ENCODE measurements around the gene UGT1A6. TPM values are rescaled to one million over a fixed set of nuclear protein-coding genes. Genes with fewer than 3 reads are reported as not detected.

UGT1A6 gene
- total and polyA plus RNA-seq, 2 donors (not counting 3 experiments of a cell fraction or from before 2014, with no cell fraction given) = not detected

GRCh38 chr2:233795735-233796171 lies 103.1 kb downstream of the UGT1A6 start:
- CTCF ChIA-PET = no interaction called here
- TF ChIP-seq GATA2 (IDR thresholded peaks at IDR 0.05; ENCODE audit: insufficient read depth, insufficient read length, low read depth, low read length) (no peak), CTCF (IDR thresholded peaks at IDR 0.05; ENCODE audit: extremely low read depth in 1 of 2, insufficient read depth in 1 of 2, low read depth in 1 of 2, low read length in 2 of 2) (no peak), JUN (IDR thresholded peaks at IDR 0.05; ENCODE audit: borderline replicate concordance, insufficient read depth, insufficient read length, low read depth) (no peak), EZH2 (IDR thresholded peaks at IDR 0.05; ENCODE audit: borderline replicate concordance, low read depth, low read length, severe bottlenecking) (no peak)
- no peaks in the 10 kb centered on the region for H3K79me2 ChIP-seq (ENCODE audit: control insufficient read depth, insufficient read depth, low read length)
- no peak overlapping the region for H2AFZ ChIP-seq (ENCODE audit: low read depth, low read length)
- no peak overlapping the region for H3K27ac ChIP-seq (ENCODE audit: insufficient read depth, low read depth, low read length)
- no peaks in the 10 kb centered on the region for H3K4me1 ChIP-seq (ENCODE audit: control insufficient read depth, extremely low read depth, insufficient read depth, low read length)
- POLR2A ChIA-PET = no interaction called here
- DNase-seq (ENCODE audit: low read depth, low spot score) = no peak
- BruUV-seq (replicated peaks) = no TSS peak
- no peaks in the 10 kb centered on the region for H4K20me1 ChIP-seq (replicated peaks; ENCODE audit: control insufficient read depth, extremely low read depth, insufficient read depth, low read length)
- no peak overlapping the region for H3K4me2 ChIP-seq (ENCODE audit: insufficient read depth, low read length)
- H3K9ac ChIP-seq (replicated peaks; ENCODE audit: extremely low read depth, insufficient read depth, low read length) = no peak overlapping the region
- no peaks in the 10 kb centered on the region for H3K36me3 ChIP-seq (ENCODE audit: control insufficient read depth in 2 of 2, extremely low read depth in 1 of 2, insufficient read depth in 2 of 2, low read length in 2 of 2)
- no peak overlapping the region for H3K4me3 ChIP-seq (replicated peaks in 1 of 3; ENCODE audit: insufficient read depth in 1 of 3, low read depth in 1 of 3, low read length in 3 of 3)
- intact Hi-C loops (cut with micrococcal nuclease) (no loop called here), dilution Hi-C loops (cut with MboI; ENCODE audit: extremely low pct_ligation_motif_present, low sequenced_read_pairs) (no loop called here)
- H3K9me1 ChIP-seq (replicated peaks; ENCODE audit: control insufficient read depth, extremely low read depth, insufficient read depth, low read length) = no peaks in the 10 kb centered on the region
- no peaks in the 10 kb centered on the region for H3K27me3 ChIP-seq (ENCODE audit: control insufficient read depth in 2 of 2, insufficient read depth in 2 of 2, low read length in 2 of 2)
- FAIRE-seq = no peak
- H3K9me3 ChIP-seq (replicated peaks; ENCODE audit: control insufficient read depth, insufficient read depth, low read length) = no peaks in the 10 kb centered on the region

GRCh38 chr2:233796254-233796653 lies 103.6 kb downstream of the UGT1A6 start:
- ChIA-PET POLR2A (no interaction called here), CTCF (no interaction called here)
- Histone ChIP-seq H3K27ac (ENCODE audit: insufficient read depth, low read depth, low read length) (no peak overlapping the region), H3K4me2 (ENCODE audit: insufficient read depth, low read length) (no peak overlapping the region), H3K79me2 (ENCODE audit: control insufficient read depth, insufficient read depth, low read length) (no peaks in the 10 kb centered on the region), H4K20me1 (replicated peaks; ENCODE audit: control insufficient read depth, extremely low read depth, insufficient read depth, low read length) (no peaks in the 10 kb centered on the region), H3K9me1 (replicated peaks; ENCODE audit: control insufficient read depth, extremely low read depth, insufficient read depth, low read length) (no peaks in the 10 kb centered on the region), H3K4me1 (ENCODE audit: control insufficient read depth, extremely low read depth, insufficient read depth, low read length) (no peaks in the 10 kb centered on the region), H3K27me3 (ENCODE audit: control insufficient read depth in 2 of 2, insufficient read depth in 2 of 2, low read length in 2 of 2) (no peaks in the 10 kb centered on the region), H3K4me3 (replicated peaks in 1 of 3; ENCODE audit: insufficient read depth in 1 of 3, low read depth in 1 of 3, low read length in 3 of 3) (no peak overlapping the region), H2AFZ (ENCODE audit: low read depth, low read length) (no peak overlapping the region), H3K9me3 (replicated peaks; ENCODE audit: control insufficient read depth, insufficient read depth, low read length) (no peaks in the 10 kb centered on the region), H3K9ac (replicated peaks; ENCODE audit: extremely low read depth, insufficient read depth, low read length) (no peak overlapping the region), H3K36me3 (ENCODE audit: control insufficient read depth in 2 of 2, extremely low read depth in 1 of 2, insufficient read depth in 2 of 2, low read length in 2 of 2) (no peaks in the 10 kb centered on the region)
- dilution Hi-C loops (cut with MboI; ENCODE audit: extremely low pct_ligation_motif_present, low sequenced_read_pairs) = no loop called here
- DNase-seq (ENCODE audit: low read depth, low spot score) (no peak), FAIRE-seq (no peak)
- TF ChIP-seq POLR2A (IDR thresholded peaks at IDR 0.05; ENCODE audit: low read depth, low read length) (no peak), GATA2 (IDR thresholded peaks at IDR 0.05; ENCODE audit: insufficient read depth, insufficient read length, low read depth, low read length) (no peak), CTCF (IDR thresholded peaks at IDR 0.05; ENCODE audit: extremely low read depth in 1 of 2, insufficient read depth in 1 of 2, low read depth in 1 of 2, low read length in 2 of 2) (no peak), MAX (IDR thresholded peaks at IDR 0.05; ENCODE audit: insufficient read depth, insufficient read length) (no peak)
- BruUV-seq (replicated peaks) = no TSS peak
- intact Hi-C loops (cut with micrococcal nuclease) = no loop called here
